ENCODE data around the gene SLC2A5.

DNA sequence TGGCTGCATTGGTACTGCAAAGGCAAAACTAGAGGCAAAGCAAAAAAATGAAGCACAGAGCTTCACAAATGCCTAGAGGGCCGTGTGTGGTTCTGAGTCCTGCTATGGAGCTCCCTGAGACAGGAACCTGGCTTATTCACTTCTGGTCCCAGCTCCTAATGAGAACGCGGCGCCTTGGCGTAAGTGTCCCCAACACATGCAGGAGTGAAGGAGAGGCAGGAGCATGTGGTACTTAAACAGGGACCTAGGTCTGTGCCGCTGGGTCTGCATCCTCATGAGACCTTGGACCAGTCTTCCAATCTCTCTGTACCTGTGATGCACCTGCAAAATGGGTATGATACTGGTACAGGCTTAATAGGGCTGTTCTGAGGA lies 28.8 kb downstream of the SLC2A5 start:
- TF ChIP-seq, protein P1, sequence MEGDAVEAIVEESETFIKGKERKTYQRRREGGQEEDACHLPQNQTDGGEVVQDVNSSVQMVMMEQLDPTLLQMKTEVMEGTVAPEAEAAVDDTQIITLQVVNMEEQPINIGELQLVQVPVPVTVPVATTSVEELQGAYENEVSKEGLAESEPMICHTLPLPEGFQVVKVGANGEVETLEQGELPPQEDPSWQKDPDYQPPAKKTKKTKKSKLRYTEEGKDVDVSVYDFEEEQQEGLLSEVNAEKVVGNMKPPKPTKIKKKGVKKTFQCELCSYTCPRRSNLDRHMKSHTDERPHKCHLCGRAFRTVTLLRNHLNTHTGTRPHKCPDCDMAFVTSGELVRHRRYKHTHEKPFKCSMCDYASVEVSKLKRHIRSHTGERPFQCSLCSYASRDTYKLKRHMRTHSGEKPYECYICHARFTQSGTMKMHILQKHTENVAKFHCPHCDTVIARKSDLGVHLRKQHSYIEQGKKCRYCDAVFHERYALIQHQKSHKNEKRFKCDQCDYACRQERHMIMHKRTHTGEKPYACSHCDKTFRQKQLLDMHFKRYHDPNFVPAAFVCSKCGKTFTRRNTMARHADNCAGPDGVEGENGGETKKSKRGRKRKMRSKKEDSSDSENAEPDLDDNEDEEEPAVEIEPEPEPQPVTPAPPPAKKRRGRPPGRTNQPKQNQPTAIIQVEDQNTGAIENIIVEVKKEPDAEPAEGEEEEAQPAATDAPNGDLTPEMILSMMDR (IDR thresholded peaks at IDR 0.05), result no peak
- no peak for TF ChIP-seq POLR2A (IDR thresholded peaks at IDR 0.05)

Measured in Peyer's patch (tissue), 4 donors.